Motor neuron (in vitro differentiated cells): ENCODE results near the gene FLT3. TPM values are rescaled to one million over a fixed set of nuclear protein-coding genes. Genes with fewer than 3 reads are reported as not detected.

Source experiments
- ATAC-seq, 8 experiments: fragments of 200-7000 bp; cut with Tn5 transposase; replicated peaks in 6 of 8; 2 replicates each; pipeline ENCODE4 v1.8.0; 2021; ENCODE audit warnings: mild to moderate bottlenecking in 8 of 8, moderate library complexity in 8 of 8
- H3K27ac ChIP-seq, 2 donors: fragments of 250-450 bp; sonication (Bioruptor Pico); 2 replicates each; pipeline ENCODE4 v1.9.0; 2021; ENCODE audit warnings: antibody characterized with exemption in 2 of 2, mild to moderate bottlenecking in 2 of 2, moderate library complexity in 1 of 2
- H3K4me1 ChIP-seq, 2 donors: fragments of 250-450 bp; sonication (Bioruptor Pico); replicated peaks in 1 of 2; 2 replicates each; pipeline ENCODE4 v1.6.1; 2021; ENCODE audit warnings: antibody characterized with exemption in 2 of 2, mild to moderate bottlenecking in 2 of 2, moderate library complexity in 1 of 2
- H3K4me3 ChIP-seq, 5 donors: fragments of 250-450 bp; sonication (Bioruptor Pico); 2 replicates each; pipeline ENCODE4 v1.9.0; 2021; ENCODE audit warnings: antibody characterized with exemption in 5 of 5, mild to moderate bottlenecking in 5 of 5, moderate library complexity in 4 of 5
- WGBS, 10 experiments: fragments of 450-650 bp; shearing (Covaris generic); methylation state at CpG; one replicate each; pipeline ENCODE4 v1.0.0; 2022; 5-methylcytosine and 5-hydroxymethylcytosine counted together
- in situ Hi-C, 9 experiments: fragments of 400-800 bp; cut with MboI; loops; one replicate each; pipeline ENCODE4 v1.15.0; 2021; ENCODE audit warnings: low sequenced_read_pairs in 9 of 9, low pct_unique_long_range_greater_than_20kb in 2 of 9; ENCODE audit not compliant: unreplicated experiment in 9 of 9
- total RNA-seq, 8 experiments: library from RNA; unstranded; fragments of 300-600 nt; gene quantifications; 2 replicates each; pipeline versions ENCODE4 v1.2.3 to v1.2.4, GENCODE V29; 2022

FLT3 gene
- total RNA-seq, 8 experiments from 2014 or later = 0.04 to 0.29 (median 0.15) TPM; not detected in 2

GRCh38 chr13:28000567-28000966 lies 99.8 kb downstream of the FLT3 start:
- no peak overlapping the region for H3K27ac ChIP-seq
- in situ Hi-C loops = no loop called here
- 0 to 90% (median 50%) methylated on average over 2 to 4 of the region's 5 CpGs; no CpG with 5 or more reads in 1 of the 10 experiments for WGBS, 10 experiments
- no peaks in the 10 kb centered on the region for H3K4me1 ChIP-seq
- no peak overlapping the region for H3K4me3 ChIP-seq
- ATAC-seq = peak in 1 of 8 experiments; percentile 65

- H3K4me3 ChIP-seq = no peak overlapping the region
- H3K4me1 ChIP-seq = no peaks in the 10 kb centered on the region
- H3K27ac ChIP-seq = no peak overlapping the region
- in situ Hi-C loops = loop anchor here in 8 of 9 experiments (25.0 kb wide), 3 partner anchors 611 to 1011 kb away; no protein-coding TSS in a partner anchor
- peak; percentile 67 to 99 (median 82) for ATAC-seq
- 0 to 61% (median 18%) methylated on average over 2 to 7 of the region's 7 CpGs for WGBS, 10 experiments
Observed at GRCh38 chr13:27997904-27998522, 102.4 kb downstream of the FLT3 start.

- no peaks in the 10 kb centered on the region for H3K4me1 ChIP-seq
- 58 to 88% (median 78%) methylated on average over 3 to 5 of the region's 6 CpGs; no CpG with 5 or more reads in 2 of the 10 experiments for WGBS, 10 experiments
- in situ Hi-C loops = loop anchor here in 8 of 9 experiments (25.0 kb wide), 3 partner anchors 605 to 1005 kb away; no protein-coding TSS in a partner anchor
- H3K27ac ChIP-seq = no peak overlapping the region
- H3K4me3 ChIP-seq = no peak overlapping the region
- no peak for ATAC-seq
Observed at GRCh38 chr13:27991881-27992280, 108.5 kb downstream of the FLT3 start.

- H3K27ac ChIP-seq = no peak within 1 kb of the TSS
- WGBS, 10 experiments = 20 to 87% (median 65%) methylated on average over 2 to 9 of the region's 11 CpGs; no CpG with 5 or more reads in 2 of the 10 experiments
- no peak for ATAC-seq
- H3K4me3 ChIP-seq = no peak within 1 kb of the TSS
- H3K4me1 ChIP-seq = no peaks in the 10 kb centered on the region
- in situ Hi-C loops = loop anchor here (10.0 to 25.0 kb wide), 5 partner anchors 154 to 1001 kb away; no protein-coding TSS in a partner anchor
Observed at GRCh38 chr13:27988520-27988919, 111.9 kb downstream of the FLT3 start, which contains the start of gene URAD. Gene URAD, minus strand, starts transcription at chr13:27988693. Its CDS starts 56 bp downstream, at chr13:27988637.

- Histone ChIP-seq H3K4me1 (peaks cover 0 to under 1% of the 10 kb centered on the region in 2 donors), H3K4me3 (no peak overlapping the region), H3K27ac (no peak overlapping the region)
- in situ Hi-C loops = loop anchor here (10.0 to 25.0 kb wide), 5 partner anchors 151 to 998 kb away; no protein-coding TSS in a partner anchor
- no peak for ATAC-seq
- WGBS, 10 experiments = 0 to 100% (median 71%) methylated on average over 1 of the region's 1 CpG; no CpG with 5 or more reads in 3 of the 10 experiments
Observed at GRCh38 chr13:27985600-27985999, 114.8 kb downstream of the FLT3 start.

GRCh38 chr13:27982361-27982760 lies 118.0 kb downstream of the FLT3 start:
- no peak overlapping the region for H3K4me3 ChIP-seq
- no peak for ATAC-seq
- no peak overlapping the region for H3K27ac ChIP-seq
- 0 to 71% (median 43%) methylated on average over 1 to 2 of the region's 2 CpGs; no CpG with 5 or more reads in 6 of the 10 experiments for WGBS, 10 experiments
- in situ Hi-C loops = loop anchor here (10.0 to 25.0 kb wide), 5 partner anchors 148 to 995 kb away; no protein-coding TSS in a partner anchor
- peaks cover 0 to 3% of the 10 kb centered on the region in 2 donors for H3K4me1 ChIP-seq

GRCh38 chr13:27981006-27981708 lies 119.2 kb downstream of the FLT3 start:
- Histone ChIP-seq H3K27ac (no peak overlapping the region), H3K4me3 (no peak overlapping the region), H3K4me1 (peaks cover 0 to 3% of the 10 kb centered on the region in 2 donors)
- no peak for ATAC-seq
- in situ Hi-C loops = loop anchor here (10.0 to 25.0 kb wide), 5 partner anchors 146 to 994 kb away; no protein-coding TSS in a partner anchor
- WGBS, 10 experiments = 0 to 60% (median 22%) methylated on average over 1 to 6 of the region's 11 CpGs; no CpG with 5 or more reads in 2 of the 10 experiments

- Histone ChIP-seq H3K27ac (no peak overlapping the region), H3K4me1 (peaks cover 0 to 3% of the 10 kb centered on the region in 2 donors), H3K4me3 (no peak overlapping the region)
- in situ Hi-C loops = loop anchor here (10.0 to 25.0 kb wide), 5 partner anchors 146 to 993 kb away; no protein-coding TSS in a partner anchor
- ATAC-seq = no peak
- 0 to 18% (median 5%) methylated on average over 2 to 16 of the region's 54 CpGs; no CpG with 5 or more reads in 4 of the 10 experiments for WGBS, 10 experiments
Observed at GRCh38 chr13:27980280-27980998, 119.9 kb downstream of the FLT3 start.

- ATAC-seq = no peak
- H3K4me3 ChIP-seq = no peak overlapping the region
- H3K27ac ChIP-seq = no peak overlapping the region
- peaks cover 0 to 3% of the 10 kb centered on the region in 2 donors for H3K4me1 ChIP-seq
- in situ Hi-C loops = loop anchor here (10.0 to 25.0 kb wide), 6 partner anchors 145 to 993 kb away; no protein-coding TSS in a partner anchor
- 0 to 17% (median 5%) methylated on average over 1 to 13 of the region's 15 CpGs; no CpG with 5 or more reads in 2 of the 10 experiments for WGBS, 10 experiments
Observed at GRCh38 chr13:27979765-27980279, 120.6 kb downstream of the FLT3 start.

GRCh38 chr13:27979001-27979643 lies 121.3 kb downstream of the FLT3 start:
- Histone ChIP-seq H3K27ac (no peak overlapping the region), H3K4me1 (peaks cover 0 to 3% of the 10 kb centered on the region in 2 donors), H3K4me3 (no peak overlapping the region)
- 0 to 28% (median 6%) methylated on average over 3 to 13 of the region's 15 CpGs; no CpG with 5 or more reads in 3 of the 10 experiments for WGBS, 10 experiments
- in situ Hi-C loops = loop anchor here in 8 of 9 experiments (10.0 to 25.0 kb wide), 4 partner anchors 592 to 992 kb away; no protein-coding TSS in a partner anchor
- ATAC-seq = peak in 1 of 8 experiments; percentile 31

GRCh38 chr13:27978301-27978968 lies 121.9 kb downstream of the FLT3 start:
- H3K4me3 ChIP-seq = peak overlapping the region in 1 of 5 donors; percentile 9
- ATAC-seq = peak in 1 of 8 experiments; percentile 65
- H3K27ac ChIP-seq = no peak overlapping the region
- in situ Hi-C loops = loop anchor here in 8 of 9 experiments (10.0 to 25.0 kb wide), 4 partner anchors 591 to 991 kb away; no protein-coding TSS in a partner anchor
- H3K4me1 ChIP-seq = peaks cover 0 to 3% of the 10 kb centered on the region in 2 donors
- 0 to 3% (median 1%) methylated on average over 3 to 11 of the region's 65 CpGs; no CpG with 5 or more reads in 6 of the 10 experiments for WGBS, 10 experiments
